OCI-LY7 (cell line): ENCODE data around the gene KLC1. TPM values are rescaled to one million over a fixed set of nuclear protein-coding genes. Genes with fewer than 3 reads are reported as not detected.

Source experiments
- BruUV-seq: library from RNA; stranded (reverse); fragments of 400-500 nt; replicated peaks from 2 replicates; lab custom pipeline; 2021; lab: Mats Ljungman, UMichigan
- CTCF ChIA-PET: fragments of 300-600 bp; sonication (Branson Sonifier 250); formaldehyde crosslinking; loops from one replicate; lab custom pipeline; 2022; ENCODE audit warnings: antibody characterized with exemption; ENCODE audit not compliant: unreplicated experiment; lab: Charles Lee
- POLR2A ChIA-PET: fragments of 300-600 bp; sonication (Branson Sonifier 250); formaldehyde crosslinking; loops from one replicate; lab custom pipeline; 2022; ENCODE audit warnings: antibody characterized with exemption; lab: Charles Lee
- DNase-seq: peaks from one replicate; pipeline ENCODE4 v3.0.0-alpha.2; 2015; ENCODE audit warnings: low spot score
- H2AFZ ChIP-seq: fragments of 200-600 bp; sonication (generic), shearing (Covaris generic); 2 replicates; pipeline ENCODE4 v1.6.1; 2014; ENCODE audit warnings: mild to moderate bottlenecking, antibody characterized with exemption, low read length, moderate library complexity
- H3K27ac ChIP-seq: fragments of 200-600 bp; sonication (generic); 2 replicates; pipeline ENCODE4 v1.5.1; 2014; ENCODE audit warnings: mixed run types, low read depth, mild to moderate bottlenecking, moderate library complexity, low read length, inconsistent platforms; ENCODE audit not compliant: poor library complexity, severe bottlenecking
- H3K36me3 ChIP-seq: fragments of 200-600 bp; sonication (generic); 2 replicates; pipeline ENCODE4 v1.6.1; 2014; ENCODE audit warnings: mild to moderate bottlenecking, antibody characterized with exemption, low read length, moderate library complexity, mixed read lengths; ENCODE audit not compliant: insufficient read depth
- H3K4me1 ChIP-seq: fragments of 200-600 bp; sonication (generic); 2 replicates; pipeline ENCODE4 v1.5.1; 2014; ENCODE audit warnings: mild to moderate bottlenecking, low read length; ENCODE audit not compliant: insufficient read depth, poor library complexity, severe bottlenecking
- H3K4me2 ChIP-seq: fragments of 200-600 bp; sonication (generic); 2 replicates; pipeline ENCODE4 v1.6.1; 2014; ENCODE audit warnings: mild to moderate bottlenecking, low read length
- H3K4me3 ChIP-seq: fragments of 200-600 bp; sonication (generic); 2 replicates; pipeline ENCODE4 v1.5.1; 2014; ENCODE audit warnings: mild to moderate bottlenecking, low read depth, low read length; ENCODE audit not compliant: poor library complexity, severe bottlenecking
- H3K79me2 ChIP-seq: fragments of 200-600 bp; sonication (generic); 2 replicates; pipeline ENCODE4 v1.6.1; 2016; ENCODE audit warnings: low read depth, mild to moderate bottlenecking, low read length, moderate library complexity, mixed read lengths; ENCODE audit not compliant: insufficient read depth
- H3K9me2 ChIP-seq: fragments of 200-600 bp; sonication (generic); 2 replicates; pipeline ENCODE4 v1.6.1; 2016; ENCODE audit warnings: mild to moderate bottlenecking, low read length, mixed read lengths; ENCODE audit not compliant: insufficient read depth
- H3K9me3 ChIP-seq: fragments of 200-600 bp; sonication (generic); 2 replicates; pipeline ENCODE4 v1.6.1; 2014; ENCODE audit warnings: mild to moderate bottlenecking, mixed run types, low read length, mixed read lengths
- H4K20me1 ChIP-seq: fragments of 200-600 bp; sonication (generic); 2 replicates; pipeline ENCODE4 v1.6.1; 2014; ENCODE audit warnings: mild to moderate bottlenecking, antibody characterized with exemption, low read length, moderate library complexity, mixed read lengths; ENCODE audit not compliant: insufficient read depth
- EZH2phosphoT487 ChIP-seq: fragments of 200-600 bp; sonication (generic); IDR thresholded peaks from 2 replicates; pipeline ENCODE4 v1.6.1; 2018; ENCODE audit warnings: low read depth, borderline replicate concordance, mild to moderate bottlenecking, mixed run types, antibody characterized with exemption, low read length, moderate library complexity, mixed read lengths
- intact Hi-C: fragments of 100-400 bp; cut with micrococcal nuclease; formaldehyde crosslinking; loops from one replicate; pipeline ENCODE4 v1.10.0; 2022; ENCODE audit not compliant: unreplicated experiment
- total RNA-seq, 2 experiments: library from RNA; depleted of rRNA in 1 of 2; stranded (reverse); fragments of >200 nt in 1 of 2; shearing (Covaris generic) in 1 of 2; gene quantifications; 2 replicates each; pipeline ENCODE4 v1.2.3, GENCODE V29; 2014 to 2022
- TF ChIP-seq, protein P1 (sequence below): fragments of 200-600 bp; sonication (generic); conservative IDR thresholded peaks from 2 replicates; pipeline ENCODE4 v1.5.1; 2014; ENCODE audit warnings: mild to moderate bottlenecking, antibody characterized with exemption, low read length, moderate library complexity, mixed read lengths

The KLC1 gene
- total RNA-seq, 2 experiments from 2014 or later, result 147 to 157 TPM

DNA sequence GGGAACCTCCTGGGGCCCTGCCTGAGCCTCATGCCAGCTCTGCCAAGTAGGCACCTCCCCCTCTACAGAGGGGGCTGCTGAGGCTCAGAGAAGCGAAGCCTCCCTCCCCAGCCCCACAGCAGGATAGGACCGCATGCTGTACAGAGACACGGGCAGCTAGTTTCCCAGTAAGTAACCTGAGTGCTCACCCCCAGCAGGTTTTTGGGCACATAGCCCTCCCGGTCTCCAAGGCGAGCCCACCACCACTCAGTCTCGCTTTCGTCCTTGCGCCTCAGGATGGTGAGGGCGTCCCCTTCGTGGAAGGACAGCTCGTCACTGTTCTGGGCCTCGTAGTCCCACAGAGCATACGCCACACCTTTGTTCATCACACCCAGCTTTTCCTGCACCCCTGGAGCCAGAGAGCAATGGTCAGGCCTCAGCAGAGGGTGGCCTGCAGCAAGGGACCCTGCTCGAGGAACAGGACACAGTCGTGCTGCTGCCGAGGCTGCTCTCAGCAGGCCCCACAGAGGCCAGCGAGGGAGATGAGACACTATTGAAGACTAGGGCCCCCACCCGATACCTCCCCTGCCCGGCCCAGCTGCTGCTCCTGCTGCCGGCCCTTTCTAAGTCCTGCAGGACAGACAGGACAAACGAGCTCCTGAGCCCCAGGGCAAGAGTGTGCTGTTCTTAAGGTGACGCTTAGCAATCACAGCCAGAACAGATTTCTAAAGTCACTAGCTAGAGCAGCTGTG, 107.0 kb downstream of the KLC1 start:
- H3K36me3 ChIP-seq, result peaks cover 17% of the 10 kb centered on the region
- intact Hi-C loops, result no loop called here
- H3K79me2 ChIP-seq, result no peaks in the 10 kb centered on the region
- H3K4me3 ChIP-seq, result no peak overlapping the region
- no peak overlapping the region for H3K27ac ChIP-seq
- BruUV-seq, result no TSS peak
- TF ChIP-seq, protein P1, sequence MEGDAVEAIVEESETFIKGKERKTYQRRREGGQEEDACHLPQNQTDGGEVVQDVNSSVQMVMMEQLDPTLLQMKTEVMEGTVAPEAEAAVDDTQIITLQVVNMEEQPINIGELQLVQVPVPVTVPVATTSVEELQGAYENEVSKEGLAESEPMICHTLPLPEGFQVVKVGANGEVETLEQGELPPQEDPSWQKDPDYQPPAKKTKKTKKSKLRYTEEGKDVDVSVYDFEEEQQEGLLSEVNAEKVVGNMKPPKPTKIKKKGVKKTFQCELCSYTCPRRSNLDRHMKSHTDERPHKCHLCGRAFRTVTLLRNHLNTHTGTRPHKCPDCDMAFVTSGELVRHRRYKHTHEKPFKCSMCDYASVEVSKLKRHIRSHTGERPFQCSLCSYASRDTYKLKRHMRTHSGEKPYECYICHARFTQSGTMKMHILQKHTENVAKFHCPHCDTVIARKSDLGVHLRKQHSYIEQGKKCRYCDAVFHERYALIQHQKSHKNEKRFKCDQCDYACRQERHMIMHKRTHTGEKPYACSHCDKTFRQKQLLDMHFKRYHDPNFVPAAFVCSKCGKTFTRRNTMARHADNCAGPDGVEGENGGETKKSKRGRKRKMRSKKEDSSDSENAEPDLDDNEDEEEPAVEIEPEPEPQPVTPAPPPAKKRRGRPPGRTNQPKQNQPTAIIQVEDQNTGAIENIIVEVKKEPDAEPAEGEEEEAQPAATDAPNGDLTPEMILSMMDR, result no peak
- no peaks in the 10 kb centered on the region for H4K20me1 ChIP-seq
- no peaks in the 10 kb centered on the region for H3K9me2 ChIP-seq
- ChIA-PET CTCF (no interaction called here), POLR2A (interaction anchor here (0.6 to 1.6 kb wide), 2 partner anchors 18 to 184 kb away, joined by 3 read pairs; no protein-coding TSS in a partner anchor)
- H2AFZ ChIP-seq, result no peak overlapping the region
- H3K4me2 ChIP-seq, result no peak overlapping the region
- no peak for DNase-seq
- H3K4me1 ChIP-seq, result no peaks in the 10 kb centered on the region
- H3K9me3 ChIP-seq, result no peaks in the 10 kb centered on the region

DNA sequence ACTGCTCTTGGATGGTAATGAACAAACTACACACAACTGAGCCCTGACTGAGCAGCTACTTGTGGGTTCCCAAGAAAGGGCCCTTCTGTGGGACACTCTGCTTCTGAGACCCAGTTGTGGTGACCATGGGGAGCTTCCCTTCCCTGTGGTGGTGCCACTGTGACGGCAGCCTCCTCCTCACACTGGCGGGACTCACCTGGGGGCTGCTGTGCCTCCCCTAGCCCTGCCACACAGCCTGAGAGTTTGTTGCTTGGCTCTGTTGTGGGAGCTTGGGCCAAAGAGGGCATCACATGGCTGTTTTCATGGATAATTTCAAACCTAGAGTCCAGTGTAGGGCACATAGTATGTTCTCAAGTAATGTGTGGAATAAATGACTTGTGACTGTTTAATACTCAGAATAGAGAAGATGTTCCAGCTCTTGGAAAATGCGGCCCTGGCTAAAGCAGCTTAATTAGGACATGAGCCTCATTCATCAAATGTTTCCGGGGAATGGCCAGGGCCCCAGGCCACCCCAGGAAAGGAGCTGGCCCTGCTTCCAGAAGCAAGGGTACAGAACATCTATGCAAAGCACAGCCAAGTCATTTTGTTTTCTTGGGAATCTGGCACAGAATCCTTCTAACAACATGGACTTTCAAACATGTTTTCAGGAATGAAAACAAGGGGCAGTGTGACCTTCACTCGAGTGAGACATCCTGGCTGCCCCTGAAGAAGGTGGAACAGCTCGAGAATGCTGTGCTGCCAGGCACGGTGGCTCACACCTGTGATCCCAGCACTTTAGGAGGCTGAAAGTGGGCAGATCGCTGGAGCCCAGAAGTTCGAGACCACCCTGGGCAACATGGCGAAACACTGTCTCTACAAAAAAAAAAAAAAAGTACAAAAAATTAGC, 107.8 kb downstream of the KLC1 start:
- no peak for TF ChIP-seq EZH2phosphoT487
- TF ChIP-seq, protein P1, result no peak
- H3K9me3 ChIP-seq, result no peaks in the 10 kb centered on the region
- H3K27ac ChIP-seq, result no peak overlapping the region
- no peak overlapping the region for H2AFZ ChIP-seq
- H3K9me2 ChIP-seq, result no peaks in the 10 kb centered on the region
- no peaks in the 10 kb centered on the region for H3K4me1 ChIP-seq
- no peaks in the 10 kb centered on the region for H4K20me1 ChIP-seq
- no peak overlapping the region for H3K4me2 ChIP-seq
- POLR2A ChIA-PET, result interaction anchor here (0.5 to 1.6 kb wide), 2 partner anchors 19 to 276 kb away, joined by 3 read pairs; no protein-coding TSS in a partner anchor
- H3K36me3 ChIP-seq, result peaks cover 17% of the 10 kb centered on the region
- CTCF ChIA-PET, result no interaction called here
- DNase-seq, result no peak
- H3K79me2 ChIP-seq, result no peaks in the 10 kb centered on the region
- BruUV-seq, result no TSS peak
- H3K4me3 ChIP-seq, result no peak overlapping the region
- intact Hi-C loops, result no loop called here
